ENCODE data around the gene EPC1. TPM values are rescaled to one million over a fixed set of nuclear protein-coding genes. Genes with fewer than 3 reads are reported as not detected.

EPC1 gene
- total and polyA plus RNA-seq, 2 donors from 2014 or later = 12.3 to 42.6 TPM

DNA sequence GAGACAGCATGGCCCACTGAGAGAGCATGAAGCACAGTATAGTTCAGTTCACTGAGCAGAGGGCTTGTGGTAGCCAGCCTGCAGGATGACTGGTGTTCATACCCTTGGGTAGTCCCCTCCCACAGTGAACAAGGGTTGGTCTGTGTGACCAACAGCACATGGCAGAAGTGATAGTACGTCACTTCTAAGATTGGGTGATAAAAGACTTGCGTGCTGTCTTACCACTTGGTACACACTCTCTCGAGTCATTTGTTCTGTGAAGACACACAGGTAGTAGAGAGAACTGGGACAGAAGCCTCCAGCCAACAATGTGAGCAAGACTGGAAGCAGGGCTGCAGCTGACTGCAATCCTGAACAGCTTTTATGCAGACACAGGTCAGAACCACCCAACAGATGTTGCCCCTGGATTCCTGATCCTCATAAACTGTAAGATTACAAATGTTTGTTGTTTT is 14.6 kb downstream of the EPC1 start:
- Histone ChIP-seq H3K36me3 (ENCODE audit: control insufficient read depth in 2 of 3, insufficient read depth in 3 of 3, low read length in 3 of 3) (peaks cover 0 to 2% (median 0%) of the 10 kb centered on the region in 3 donors), H3K9ac (ENCODE audit: low read length in 3 of 3) (no peak overlapping the region), H3K27ac (ENCODE audit: low read depth in 2 of 2, low read length in 2 of 2) (no peak overlapping the region), H3K27me3 (ENCODE audit: control insufficient read depth, insufficient read depth, low read length) (no peaks in the 10 kb centered on the region), H3K4me3 (ENCODE audit: low read length in 3 of 3) (peak overlapping the region in 1 of 3 donors; percentile 14), H3K9me3 (ENCODE audit: control insufficient read depth in 2 of 3, insufficient read depth in 1 of 3, low read length in 3 of 3) (no peaks in the 10 kb centered on the region), H3K4me1 (ENCODE audit: control insufficient read depth in 2 of 3, insufficient read depth in 2 of 3, low read depth in 1 of 3, low read length in 3 of 3) (peaks cover 3 to 46% (median 41%) of the 10 kb centered on the region in 3 donors)
- intact Hi-C loops (cut with DNase I) = no loop called here
- TF ChIP-seq, protein P1, sequence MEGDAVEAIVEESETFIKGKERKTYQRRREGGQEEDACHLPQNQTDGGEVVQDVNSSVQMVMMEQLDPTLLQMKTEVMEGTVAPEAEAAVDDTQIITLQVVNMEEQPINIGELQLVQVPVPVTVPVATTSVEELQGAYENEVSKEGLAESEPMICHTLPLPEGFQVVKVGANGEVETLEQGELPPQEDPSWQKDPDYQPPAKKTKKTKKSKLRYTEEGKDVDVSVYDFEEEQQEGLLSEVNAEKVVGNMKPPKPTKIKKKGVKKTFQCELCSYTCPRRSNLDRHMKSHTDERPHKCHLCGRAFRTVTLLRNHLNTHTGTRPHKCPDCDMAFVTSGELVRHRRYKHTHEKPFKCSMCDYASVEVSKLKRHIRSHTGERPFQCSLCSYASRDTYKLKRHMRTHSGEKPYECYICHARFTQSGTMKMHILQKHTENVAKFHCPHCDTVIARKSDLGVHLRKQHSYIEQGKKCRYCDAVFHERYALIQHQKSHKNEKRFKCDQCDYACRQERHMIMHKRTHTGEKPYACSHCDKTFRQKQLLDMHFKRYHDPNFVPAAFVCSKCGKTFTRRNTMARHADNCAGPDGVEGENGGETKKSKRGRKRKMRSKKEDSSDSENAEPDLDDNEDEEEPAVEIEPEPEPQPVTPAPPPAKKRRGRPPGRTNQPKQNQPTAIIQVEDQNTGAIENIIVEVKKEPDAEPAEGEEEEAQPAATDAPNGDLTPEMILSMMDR (IDR thresholded peaks at IDR 0.05; ENCODE audit: borderline replicate concordance, extremely low read depth, insufficient read depth) = no peak
- no peak for FAIRE-seq
- no peak for DNase-seq

DNA sequence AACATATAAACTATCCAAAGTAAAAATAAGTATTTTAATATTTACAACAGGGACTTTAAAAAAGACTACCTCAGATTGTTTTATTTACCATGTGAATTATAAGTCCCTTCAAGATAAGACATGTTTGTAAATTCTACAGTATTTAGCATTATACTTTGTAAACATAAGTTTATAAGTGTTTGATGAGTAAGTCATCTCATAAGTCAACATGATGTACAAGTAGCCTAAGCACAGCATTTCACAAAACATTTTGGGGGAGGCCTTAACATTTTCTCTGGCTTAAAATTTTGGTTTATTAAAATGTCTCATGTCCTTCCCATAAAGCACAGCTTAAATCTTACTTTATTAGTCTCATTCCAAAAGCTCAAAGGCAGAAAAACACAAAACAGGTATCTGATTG is 15.4 kb downstream of the EPC1 start:
- intact Hi-C loops (cut with DNase I) = no loop called here
- no peak for FAIRE-seq
- no peak overlapping the region for H3K9ac ChIP-seq (ENCODE audit: low read length in 3 of 3)

DNA sequence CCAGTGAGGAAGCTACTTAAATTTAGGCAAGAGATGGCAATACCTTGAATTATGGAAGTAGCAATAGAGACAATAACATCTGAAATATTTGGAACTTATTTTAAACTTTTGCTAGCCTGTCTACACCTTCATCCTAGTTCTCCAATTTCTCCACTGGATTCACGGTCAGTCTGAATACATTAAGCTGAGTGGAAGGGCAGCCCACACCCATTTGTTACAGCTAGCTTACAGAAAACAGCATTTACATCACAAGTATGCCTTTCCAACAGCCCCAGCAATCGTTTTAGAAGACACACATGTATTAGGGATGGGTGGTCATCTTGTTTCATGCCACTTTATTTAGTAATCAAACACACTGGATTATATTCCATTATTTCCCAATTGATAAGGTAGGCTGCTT is 16.7 kb downstream of the EPC1 start:
- no peaks in the 10 kb centered on the region for H3K27me3 ChIP-seq (ENCODE audit: control insufficient read depth, insufficient read depth, low read length)
- peaks cover 3 to 60% (median 37%) of the 10 kb centered on the region in 3 donors for H3K4me1 ChIP-seq (ENCODE audit: control insufficient read depth in 2 of 3, insufficient read depth in 2 of 3, low read depth in 1 of 3, low read length in 3 of 3)
- H3K27ac ChIP-seq (ENCODE audit: low read depth in 2 of 2, low read length in 2 of 2) = no peak overlapping the region
- intact Hi-C loops (cut with DNase I) = no loop called here
- no peak overlapping the region for H3K9ac ChIP-seq (ENCODE audit: low read length in 3 of 3)
- DNase-seq (no peak), FAIRE-seq (no peak)
- no peak overlapping the region for H3K4me3 ChIP-seq (ENCODE audit: low read length in 3 of 3)
- no peaks in the 10 kb centered on the region for H3K9me3 ChIP-seq (ENCODE audit: control insufficient read depth in 2 of 3, insufficient read depth in 1 of 3, low read length in 3 of 3)
- H3K36me3 ChIP-seq (ENCODE audit: control insufficient read depth in 2 of 3, insufficient read depth in 3 of 3, low read length in 3 of 3) = peaks cover 0 to 2% (median 0%) of the 10 kb centered on the region in 3 donors
- TF ChIP-seq, protein P1 (IDR thresholded peaks at IDR 0.05; ENCODE audit: borderline replicate concordance, extremely low read depth, insufficient read depth) = no peak

More for the DNA sequence above, 15.4 kb downstream of the EPC1 start:
- Histone ChIP-seq H3K27ac (ENCODE audit: low read depth in 2 of 2, low read length in 2 of 2) (no peak overlapping the region), H3K9me3 (ENCODE audit: control insufficient read depth in 2 of 3, insufficient read depth in 1 of 3, low read length in 3 of 3) (no peaks in the 10 kb centered on the region), H3K36me3 (ENCODE audit: control insufficient read depth in 2 of 3, insufficient read depth in 3 of 3, low read length in 3 of 3) (peaks cover 0 to 2% (median 0%) of the 10 kb centered on the region in 3 donors), H3K27me3 (ENCODE audit: control insufficient read depth, insufficient read depth, low read length) (no peaks in the 10 kb centered on the region), H3K4me3 (ENCODE audit: low read length in 3 of 3) (no peak overlapping the region), H3K4me1 (ENCODE audit: control insufficient read depth in 2 of 3, insufficient read depth in 2 of 3, low read depth in 1 of 3, low read length in 3 of 3) (peaks cover 3 to 51% (median 41%) of the 10 kb centered on the region in 3 donors)
- TF ChIP-seq, protein P1 (IDR thresholded peaks at IDR 0.05; ENCODE audit: borderline replicate concordance, extremely low read depth, insufficient read depth) = no peak
- DNase-seq = no peak

DNA sequence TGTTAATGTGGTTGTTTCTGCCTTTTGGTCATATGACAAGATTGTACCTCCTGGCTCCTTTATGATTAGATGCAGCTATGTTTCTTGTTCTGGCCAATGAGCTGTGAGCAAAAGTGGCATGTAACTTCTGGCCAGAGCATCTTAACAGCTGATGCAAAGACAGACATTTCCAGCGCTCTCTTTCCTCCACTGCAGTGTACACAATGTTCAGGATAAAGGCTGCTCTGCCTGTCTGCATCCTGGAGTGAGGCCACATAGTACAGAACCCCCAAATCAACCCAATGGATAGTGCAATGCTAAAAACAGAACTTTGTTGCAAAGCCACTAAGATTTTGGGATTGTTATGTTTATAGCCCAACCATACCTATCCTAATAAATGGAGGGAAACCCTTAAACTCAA is 17.9 kb downstream of the EPC1 start:
- peaks cover 3 to 53% (median 35%) of the 10 kb centered on the region in 3 donors for H3K4me1 ChIP-seq (ENCODE audit: control insufficient read depth in 2 of 3, insufficient read depth in 2 of 3, low read depth in 1 of 3, low read length in 3 of 3)
- DNase-seq (no peak), FAIRE-seq (no peak)
- no peaks in the 10 kb centered on the region for H3K9me3 ChIP-seq (ENCODE audit: control insufficient read depth in 2 of 3, insufficient read depth in 1 of 3, low read length in 3 of 3)
- TF ChIP-seq, protein P1 (IDR thresholded peaks at IDR 0.05; ENCODE audit: borderline replicate concordance, extremely low read depth, insufficient read depth) = no peak
- H3K27ac ChIP-seq (ENCODE audit: low read depth in 2 of 2, low read length in 2 of 2) = no peak overlapping the region
- no peak overlapping the region for H3K4me3 ChIP-seq (ENCODE audit: low read length in 3 of 3)
- no peaks in the 10 kb centered on the region for H3K27me3 ChIP-seq (ENCODE audit: control insufficient read depth, insufficient read depth, low read length)
- intact Hi-C loops (cut with DNase I) = no loop called here
- peaks cover 0 to 2% (median 0%) of the 10 kb centered on the region in 3 donors for H3K36me3 ChIP-seq (ENCODE audit: control insufficient read depth in 2 of 3, insufficient read depth in 3 of 3, low read length in 3 of 3)
- no peak overlapping the region for H3K9ac ChIP-seq (ENCODE audit: low read length in 3 of 3)

Measured in kidney (tissue), 14 donors.